Parathyroid adenoma (tissue), 2 donors: ENCODE results near the gene GRAMD2A.

Experiments used
- H2AFZ ChIP-seq: fragments of 300-600 bp; sonication (generic); one replicate; pipeline ENCODE4 v1.7.0; 2017; ENCODE audit warnings: antibody characterized with exemption, mild to moderate bottlenecking
- H3K27ac ChIP-seq: fragments of 300-600 bp; sonication (generic); one replicate; pipeline ENCODE4 v1.7.0; 2017
- H3K27me3 ChIP-seq: fragments of 300-600 bp; sonication (generic); one replicate; pipeline ENCODE4 v1.7.0; 2017; ENCODE audit warnings: low read length; ENCODE audit not compliant: control insufficient read depth, insufficient read depth
- H3K36me3 ChIP-seq: fragments of 300-600 bp; sonication (generic); one replicate; pipeline ENCODE4 v1.7.0; 2017; ENCODE audit warnings: low read length; ENCODE audit not compliant: control insufficient read depth, insufficient read depth
- H3K4me1 ChIP-seq: fragments of 300-600 bp; sonication (generic); one replicate; pipeline ENCODE4 v1.7.0; 2017; ENCODE audit warnings: control low read depth
- H3K4me2 ChIP-seq: fragments of 300-600 bp; sonication (generic); one replicate; pipeline ENCODE4 v1.7.0; 2017; ENCODE audit warnings: low read length
- H3K4me3 ChIP-seq: fragments of 300-600 bp; sonication (generic); one replicate; pipeline ENCODE4 v1.7.0; 2017; ENCODE audit warnings: low read depth, low read length
- H3K79me2 ChIP-seq: fragments of 300-600 bp; sonication (generic); one replicate; pipeline ENCODE4 v1.7.0; 2017; ENCODE audit warnings: control low read depth
- H3K9ac ChIP-seq: fragments of 300-600 bp; sonication (generic); one replicate; pipeline ENCODE4 v1.7.0; 2017; ENCODE audit warnings: mild to moderate bottlenecking
- H3K9me3 ChIP-seq: fragments of 300-600 bp; sonication (generic); one replicate; pipeline ENCODE4 v1.7.0; 2017; ENCODE audit warnings: low read length; ENCODE audit not compliant: control insufficient read depth
- TF ChIP-seq, protein P1 (sequence below): fragments of 300-600 bp; sonication (generic); IDR thresholded peaks from one replicate; pipeline ENCODE4 v1.7.0; 2017; ENCODE audit warnings: antibody characterized with exemption, mild to moderate bottlenecking
- donor health status: primary hyperparathyroidism.

Gene GRAMD2A

GRCh38 chr15:72168131-72168807, 29.3 kb downstream of the GRAMD2A start:
- no peak overlapping the region for H2AFZ ChIP-seq
- TF ChIP-seq, protein P1, sequence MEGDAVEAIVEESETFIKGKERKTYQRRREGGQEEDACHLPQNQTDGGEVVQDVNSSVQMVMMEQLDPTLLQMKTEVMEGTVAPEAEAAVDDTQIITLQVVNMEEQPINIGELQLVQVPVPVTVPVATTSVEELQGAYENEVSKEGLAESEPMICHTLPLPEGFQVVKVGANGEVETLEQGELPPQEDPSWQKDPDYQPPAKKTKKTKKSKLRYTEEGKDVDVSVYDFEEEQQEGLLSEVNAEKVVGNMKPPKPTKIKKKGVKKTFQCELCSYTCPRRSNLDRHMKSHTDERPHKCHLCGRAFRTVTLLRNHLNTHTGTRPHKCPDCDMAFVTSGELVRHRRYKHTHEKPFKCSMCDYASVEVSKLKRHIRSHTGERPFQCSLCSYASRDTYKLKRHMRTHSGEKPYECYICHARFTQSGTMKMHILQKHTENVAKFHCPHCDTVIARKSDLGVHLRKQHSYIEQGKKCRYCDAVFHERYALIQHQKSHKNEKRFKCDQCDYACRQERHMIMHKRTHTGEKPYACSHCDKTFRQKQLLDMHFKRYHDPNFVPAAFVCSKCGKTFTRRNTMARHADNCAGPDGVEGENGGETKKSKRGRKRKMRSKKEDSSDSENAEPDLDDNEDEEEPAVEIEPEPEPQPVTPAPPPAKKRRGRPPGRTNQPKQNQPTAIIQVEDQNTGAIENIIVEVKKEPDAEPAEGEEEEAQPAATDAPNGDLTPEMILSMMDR, result no peak
- H3K4me1 ChIP-seq, result no peaks in the 10 kb centered on the region
- no peak overlapping the region for H3K9ac ChIP-seq
- H3K36me3 ChIP-seq, result no peaks in the 10 kb centered on the region
- H3K27ac ChIP-seq, result no peak overlapping the region
- no peaks in the 10 kb centered on the region for H3K27me3 ChIP-seq
- no peaks in the 10 kb centered on the region for H3K79me2 ChIP-seq
- H3K4me3 ChIP-seq, result no peak overlapping the region
- no peaks in the 10 kb centered on the region for H3K9me3 ChIP-seq
- H3K4me2 ChIP-seq, result no peak overlapping the region

GRCh38 chr15:72167445-72167844, 30.1 kb downstream of the GRAMD2A start:
- Histone ChIP-seq H3K4me2 (no peak overlapping the region), H2AFZ (no peak overlapping the region), H3K4me3 (no peak overlapping the region), H3K79me2 (no peaks in the 10 kb centered on the region), H3K9me3 (no peaks in the 10 kb centered on the region), H3K36me3 (no peaks in the 10 kb centered on the region), H3K27me3 (no peaks in the 10 kb centered on the region), H3K9ac (no peak overlapping the region), H3K27ac (no peak overlapping the region), H3K4me1 (no peaks in the 10 kb centered on the region)
- TF ChIP-seq, protein P1, result no peak

DNA sequence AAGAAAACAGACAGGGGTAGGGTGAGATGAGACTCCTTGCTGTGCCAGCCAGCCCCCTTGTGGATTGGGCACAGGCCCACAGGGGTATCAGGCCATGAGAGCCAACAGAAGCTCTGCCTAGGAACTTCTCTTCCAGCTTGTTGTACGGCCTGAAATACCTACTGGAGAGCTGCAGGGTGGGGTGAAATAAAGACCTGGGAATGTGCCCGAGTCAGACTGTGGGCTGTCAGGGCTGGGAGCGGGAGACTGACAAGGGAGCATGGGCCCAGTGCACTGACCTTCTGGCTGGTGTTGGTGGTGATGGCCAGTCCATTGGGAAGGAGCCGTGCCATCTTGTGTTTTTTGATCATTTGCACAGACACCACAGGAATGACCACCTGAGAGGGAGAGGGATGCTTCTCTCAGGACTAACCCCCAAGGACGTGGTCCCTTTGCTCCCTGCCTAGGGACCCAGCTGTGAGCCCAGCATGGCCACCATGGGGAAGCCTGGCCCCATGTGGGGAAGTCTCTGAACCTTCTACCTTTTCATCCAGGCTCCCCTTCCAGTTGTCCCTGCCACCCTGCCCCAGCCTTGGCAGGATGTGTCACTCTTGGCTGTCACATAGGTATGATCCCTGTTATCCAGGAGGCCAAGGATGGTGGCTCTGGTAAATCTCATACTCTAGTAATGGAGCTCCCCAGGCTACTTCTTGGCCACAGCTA, 30.7 kb downstream of the GRAMD2A start:
- Histone ChIP-seq H3K27me3 (no peaks in the 10 kb centered on the region), H3K4me3 (no peak overlapping the region), H3K79me2 (no peaks in the 10 kb centered on the region), H3K9ac (no peak overlapping the region), H3K27ac (no peak overlapping the region), H3K4me2 (no peak overlapping the region), H3K36me3 (no peaks in the 10 kb centered on the region), H3K4me1 (no peaks in the 10 kb centered on the region), H3K9me3 (no peaks in the 10 kb centered on the region), H2AFZ (no peak overlapping the region)
- TF ChIP-seq, protein P1, result no peak

- TF ChIP-seq, protein P1, result no peak
- H3K9me3 ChIP-seq, result no peaks in the 10 kb centered on the region
- H3K27me3 ChIP-seq, result no peaks in the 10 kb centered on the region
- H3K9ac ChIP-seq, result no peak overlapping the region
- H3K27ac ChIP-seq, result no peak overlapping the region
- no peaks in the 10 kb centered on the region for H3K36me3 ChIP-seq
- H3K4me2 ChIP-seq, result no peak overlapping the region
- H3K79me2 ChIP-seq, result no peaks in the 10 kb centered on the region
- H3K4me3 ChIP-seq, result no peak overlapping the region
- no peaks in the 10 kb centered on the region for H3K4me1 ChIP-seq
- H2AFZ ChIP-seq, result no peak overlapping the region
Observed at GRCh38 chr15:72163719-72164118, 33.9 kb downstream of the GRAMD2A start.
